ENCODE measurements around the gene PSMB7.

PSMB7 gene

GRCh38 chr9:124457887-124458431, 42.7 kb upstream of the PSMB7 start:
- no peaks in the 10 kb centered on the region for H3K36me3 ChIP-seq (ENCODE audit: insufficient read depth, low read length)
- H3K9ac ChIP-seq (ENCODE audit: low read depth, low read length, poor library complexity, severe bottlenecking): no peak overlapping the region
- H3K9me3 ChIP-seq (ENCODE audit: insufficient read depth, low read depth, low read length): no peaks in the 10 kb centered on the region
- no peaks in the 10 kb centered on the region for H4K20me1 ChIP-seq (ENCODE audit: insufficient read depth, low read length, poor library complexity, severe bottlenecking)
- H3K79me2 ChIP-seq (ENCODE audit: insufficient read depth, low read length): no peaks in the 10 kb centered on the region
- H3K9me2 ChIP-seq (replicated peaks; ENCODE audit: low read depth, low read length): no peaks in the 10 kb centered on the region
- no peaks in the 10 kb centered on the region for H3K27me3 ChIP-seq (ENCODE audit: insufficient read depth, low read length, poor library complexity, severe bottlenecking)
- H2AFZ ChIP-seq (ENCODE audit: low read length): no peak overlapping the region
- no peak overlapping the region for H3K4me2 ChIP-seq (ENCODE audit: low read depth, low read length, poor library complexity, severe bottlenecking)
- no peaks in the 10 kb centered on the region for H3K4me1 ChIP-seq (ENCODE audit: insufficient read depth, low read length, poor library complexity, severe bottlenecking)
- H3F3A ChIP-seq (ENCODE audit: low read depth): no peaks in the 10 kb centered on the region
- H3K4me3 ChIP-seq (ENCODE audit: low read length, poor library complexity, severe bottlenecking): no peak overlapping the region
- TF ChIP-seq CTCF (conservative IDR thresholded peaks at IDR 0.05; ENCODE audit: low read length) (no peak), EZH2phosphoT487 (IDR thresholded peaks at IDR 0.05; ENCODE audit: borderline replicate concordance) (no peak)

GRCh38 chr9:124457079-124457886, 42.0 kb upstream of the PSMB7 start:
- no peaks in the 10 kb centered on the region for H3K27me3 ChIP-seq (ENCODE audit: insufficient read depth, low read length, poor library complexity, severe bottlenecking)
- no peaks in the 10 kb centered on the region for H3K36me3 ChIP-seq (ENCODE audit: insufficient read depth, low read length)
- H2AFZ ChIP-seq (ENCODE audit: low read length): no peak overlapping the region
- no peaks in the 10 kb centered on the region for H3K9me2 ChIP-seq (replicated peaks; ENCODE audit: low read depth, low read length)
- H3K4me1 ChIP-seq (ENCODE audit: insufficient read depth, low read length, poor library complexity, severe bottlenecking): no peaks in the 10 kb centered on the region
- no peaks in the 10 kb centered on the region for H3F3A ChIP-seq (ENCODE audit: low read depth)
- H3K4me2 ChIP-seq (ENCODE audit: low read depth, low read length, poor library complexity, severe bottlenecking): no peak overlapping the region
- no peak overlapping the region for H3K4me3 ChIP-seq (ENCODE audit: low read length, poor library complexity, severe bottlenecking)
- TF ChIP-seq CTCF (conservative IDR thresholded peaks at IDR 0.05; ENCODE audit: low read length) (no peak), EZH2phosphoT487 (IDR thresholded peaks at IDR 0.05; ENCODE audit: borderline replicate concordance) (no peak)
- H3K9me3 ChIP-seq (ENCODE audit: insufficient read depth, low read depth, low read length): no peaks in the 10 kb centered on the region
- H3K79me2 ChIP-seq (ENCODE audit: insufficient read depth, low read length): no peaks in the 10 kb centered on the region
- H4K20me1 ChIP-seq (ENCODE audit: insufficient read depth, low read length, poor library complexity, severe bottlenecking): no peaks in the 10 kb centered on the region
- H3K9ac ChIP-seq (ENCODE audit: low read depth, low read length, poor library complexity, severe bottlenecking): no peak overlapping the region

GRCh38 chr9:124456341-124457078, 41.3 kb upstream of the PSMB7 start:
- Histone ChIP-seq H2AFZ (ENCODE audit: low read length) (no peak overlapping the region), H3K9me2 (replicated peaks; ENCODE audit: low read depth, low read length) (no peaks in the 10 kb centered on the region), H3K36me3 (ENCODE audit: insufficient read depth, low read length) (no peaks in the 10 kb centered on the region), H3K4me2 (ENCODE audit: low read depth, low read length, poor library complexity, severe bottlenecking) (no peak overlapping the region), H3K27me3 (ENCODE audit: insufficient read depth, low read length, poor library complexity, severe bottlenecking) (no peaks in the 10 kb centered on the region), H3F3A (ENCODE audit: low read depth) (no peaks in the 10 kb centered on the region), H3K9me3 (ENCODE audit: insufficient read depth, low read depth, low read length) (no peaks in the 10 kb centered on the region), H3K4me1 (ENCODE audit: insufficient read depth, low read length, poor library complexity, severe bottlenecking) (no peaks in the 10 kb centered on the region), H4K20me1 (ENCODE audit: insufficient read depth, low read length, poor library complexity, severe bottlenecking) (no peaks in the 10 kb centered on the region), H3K79me2 (ENCODE audit: insufficient read depth, low read length) (no peaks in the 10 kb centered on the region), H3K4me3 (ENCODE audit: low read length, poor library complexity, severe bottlenecking) (no peak overlapping the region), H3K9ac (ENCODE audit: low read depth, low read length, poor library complexity, severe bottlenecking) (no peak overlapping the region)
- TF ChIP-seq CTCF (conservative IDR thresholded peaks at IDR 0.05; ENCODE audit: low read length) (no peak), EZH2phosphoT487 (IDR thresholded peaks at IDR 0.05; ENCODE audit: borderline replicate concordance) (no peak)
